ENCODE results near the gene CD164L2. TPM values are rescaled to one million over a fixed set of nuclear protein-coding genes. Genes with fewer than 3 reads are reported as not detected.
A peak's percentile ranks its signal among the peaks of the same experiment; 100 is the strongest.

Gene CD164L2
- total RNA-seq, 1 experiment from 2014 or later = not detected

GRCh38 chr1:27360159-27361043 is 22.7 kb downstream of the CD164L2 start:
- no peaks in the 10 kb centered on the region for H3K27me3 ChIP-seq
- DNase-seq = no peak
- no peak overlapping the region for H3K4me3 ChIP-seq
- no peaks in the 10 kb centered on the region for H3K9me3 ChIP-seq
- H3K36me3 ChIP-seq = peaks cover 33% of the 10 kb centered on the region

- DNase-seq = no peak
- H3K9me3 ChIP-seq = no peaks in the 10 kb centered on the region
- no peaks in the 10 kb centered on the region for H3K27me3 ChIP-seq
- peaks cover 30% of the 10 kb centered on the region for H3K36me3 ChIP-seq
- H3K4me3 ChIP-seq = no peak overlapping the region
Observed at GRCh38 chr1:27359822-27360158, 23.3 kb downstream of the CD164L2 start.

GRCh38 chr1:27358928-27359313 is 24.2 kb downstream of the CD164L2 start:
- Histone ChIP-seq H3K36me3 (peaks cover 21% of the 10 kb centered on the region), H3K9me3 (no peaks in the 10 kb centered on the region), H3K27me3 (no peaks in the 10 kb centered on the region), H3K4me3 (no peak overlapping the region)
- no peak for DNase-seq

GRCh38 chr1:27358038-27358927 is 24.9 kb downstream of the CD164L2 start:
- H3K9me3 ChIP-seq = no peaks in the 10 kb centered on the region
- H3K4me3 ChIP-seq = no peak overlapping the region
- no peaks in the 10 kb centered on the region for H3K27me3 ChIP-seq
- peaks cover 19% of the 10 kb centered on the region for H3K36me3 ChIP-seq
- DNase-seq = no peak

GRCh38 chr1:27357281-27358037 is 25.7 kb downstream of the CD164L2 start:
- Histone ChIP-seq H3K9me3 (no peaks in the 10 kb centered on the region), H3K36me3 (peaks cover 14% of the 10 kb centered on the region), H3K4me3 (no peak overlapping the region), H3K27me3 (no peaks in the 10 kb centered on the region)
- peak; percentile 24 for DNase-seq

GRCh38 chr1:27356619-27357280 is 26.4 kb downstream of the CD164L2 start:
- DNase-seq = no peak
- Histone ChIP-seq H3K36me3 (peaks cover 14% of the 10 kb centered on the region), H3K27me3 (no peaks in the 10 kb centered on the region), H3K9me3 (no peaks in the 10 kb centered on the region), H3K4me3 (no peak overlapping the region)

- H3K9me3 ChIP-seq = no peaks in the 10 kb centered on the region
- peaks cover 14% of the 10 kb centered on the region for H3K36me3 ChIP-seq
- H3K27me3 ChIP-seq = no peaks in the 10 kb centered on the region
- DNase-seq = no peak
- H3K4me3 ChIP-seq = no peak overlapping the region
Observed at GRCh38 chr1:27356277-27356618, 26.9 kb downstream of the CD164L2 start.

GRCh38 chr1:27355683-27356082 is 27.4 kb downstream of the CD164L2 start:
- Histone ChIP-seq H3K27me3 (no peaks in the 10 kb centered on the region), H3K4me3 (no peak overlapping the region), H3K36me3 (peaks cover 14% of the 10 kb centered on the region), H3K9me3 (no peaks in the 10 kb centered on the region)
- DNase-seq = no peak

- Histone ChIP-seq H3K36me3 (peaks cover 14% of the 10 kb centered on the region), H3K27me3 (no peaks in the 10 kb centered on the region), H3K9me3 (no peaks in the 10 kb centered on the region), H3K4me3 (no peak overlapping the region)
- DNase-seq = no peak
Observed at GRCh38 chr1:27353629-27354028, 29.5 kb downstream of the CD164L2 start.

- H3K27me3 ChIP-seq = no peaks in the 10 kb centered on the region
- DNase-seq = no peak
- H3K36me3 ChIP-seq = peaks cover 14% of the 10 kb centered on the region
- H3K9me3 ChIP-seq = no peaks in the 10 kb centered on the region
- no peak overlapping the region for H3K4me3 ChIP-seq
Observed at GRCh38 chr1:27353166-27353565, 30.0 kb downstream of the CD164L2 start.

GRCh38 chr1:27351541-27352107 is 31.5 kb downstream of the CD164L2 start:
- Histone ChIP-seq H3K9me3 (no peaks in the 10 kb centered on the region), H3K4me3 (no peak overlapping the region), H3K27me3 (no peaks in the 10 kb centered on the region), H3K36me3 (peaks cover 3% of the 10 kb centered on the region; the same call in 1 of the 2 replicates)
- no peak for DNase-seq

- H3K36me3 ChIP-seq = no peaks in the 10 kb centered on the region; the same call in 1 of the 2 replicates
- DNase-seq = no peak
Observed at GRCh38 chr1:27350663-27351540, 32.2 kb downstream of the CD164L2 start.

GRCh38 chr1:27349784-27350662 is 33.1 kb downstream of the CD164L2 start:
- Histone ChIP-seq H3K4me3 (no peak overlapping the region), H3K9me3 (no peaks in the 10 kb centered on the region), H3K36me3 (no peaks in the 10 kb centered on the region), H3K27me3 (no peaks in the 10 kb centered on the region)
- DNase-seq = no peak

More at GRCh38 chr1:27350663-27351540, 32.2 kb downstream of the CD164L2 start:
- H3K9me3 ChIP-seq = no peaks in the 10 kb centered on the region
- no peak overlapping the region for H3K4me3 ChIP-seq
- H3K27me3 ChIP-seq = no peaks in the 10 kb centered on the region
